IMR-90 (cell line): ENCODE data around the gene FOXP1.

Experiments
- CEBPB ChIP-seq: IDR thresholded peaks from 2 replicates; pipeline ENCODE4 v1.6.1; 2012; ENCODE audit warnings: low read depth, low read length, improper control_type of control experiment
- MAFK ChIP-seq: IDR thresholded peaks from 2 replicates; pipeline ENCODE4 v1.6.1; 2012; ENCODE audit warnings: low read depth, low read length, improper control_type of control experiment
- MAZ ChIP-seq: IDR thresholded peaks from 2 replicates; pipeline ENCODE4 v1.6.1; 2012; ENCODE audit warnings: low read depth, mild to moderate bottlenecking, low read length, improper control_type of control experiment, moderate library complexity, borderline replicate concordance
- MXI1 ChIP-seq: IDR thresholded peaks from 2 replicates; pipeline ENCODE4 v1.6.1; 2012; ENCODE audit warnings: low read depth, mild to moderate bottlenecking, low read length, moderate library complexity, borderline replicate concordance
- POLR2A ChIP-seq: IDR thresholded peaks from 2 replicates; pipeline ENCODE4 v1.6.1; 2012; ENCODE audit warnings: mild to moderate bottlenecking, low read depth, low read length
- RCOR1 ChIP-seq: IDR thresholded peaks from 2 replicates; pipeline ENCODE4 v1.6.1; 2012; ENCODE audit warnings: mild to moderate bottlenecking, low read length, improper control_type of control experiment; ENCODE audit not compliant: insufficient replicate concordance
- RFX5 ChIP-seq: IDR thresholded peaks from 2 replicates; pipeline ENCODE4 v1.8.0; 2012; ENCODE audit warnings: low read depth, mild to moderate bottlenecking, low read length, moderate library complexity
- TF ChIP-seq, protein P1 (sequence below): conservative IDR thresholded peaks from 2 replicates; pipeline ENCODE4 v1.5.1; 2012; ENCODE audit warnings: mild to moderate bottlenecking, low read depth, low read length, improper control_type of control experiment
- TF ChIP-seq, protein P2 (sequence below): fragments of 150-350 bp; IDR thresholded peaks from 2 replicates; pipeline ENCODE4 v1.6.1; 2017; ENCODE audit warnings: mild to moderate bottlenecking, antibody characterized with exemption, low read length, low read depth

DNA sequence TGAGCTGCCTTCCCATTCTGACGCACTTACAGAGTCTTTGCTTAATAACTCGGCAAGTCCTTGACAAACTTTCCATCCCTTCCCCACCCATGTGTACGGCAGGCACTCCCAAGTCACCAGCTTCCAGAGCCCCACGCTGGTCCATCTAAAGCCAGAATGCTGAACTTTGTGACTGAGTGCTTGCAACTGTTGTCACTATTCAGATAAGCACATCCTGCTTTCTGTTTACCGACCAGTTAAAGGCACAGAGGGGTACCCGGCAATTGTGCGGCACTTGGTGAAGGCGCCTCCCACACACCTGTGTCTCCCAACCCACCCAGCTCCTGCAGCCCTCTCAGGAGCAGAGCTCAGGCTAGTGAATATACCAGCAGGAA lies 430.6 kb downstream of the FOXP1 start:
- TF ChIP-seq, protein P1, sequence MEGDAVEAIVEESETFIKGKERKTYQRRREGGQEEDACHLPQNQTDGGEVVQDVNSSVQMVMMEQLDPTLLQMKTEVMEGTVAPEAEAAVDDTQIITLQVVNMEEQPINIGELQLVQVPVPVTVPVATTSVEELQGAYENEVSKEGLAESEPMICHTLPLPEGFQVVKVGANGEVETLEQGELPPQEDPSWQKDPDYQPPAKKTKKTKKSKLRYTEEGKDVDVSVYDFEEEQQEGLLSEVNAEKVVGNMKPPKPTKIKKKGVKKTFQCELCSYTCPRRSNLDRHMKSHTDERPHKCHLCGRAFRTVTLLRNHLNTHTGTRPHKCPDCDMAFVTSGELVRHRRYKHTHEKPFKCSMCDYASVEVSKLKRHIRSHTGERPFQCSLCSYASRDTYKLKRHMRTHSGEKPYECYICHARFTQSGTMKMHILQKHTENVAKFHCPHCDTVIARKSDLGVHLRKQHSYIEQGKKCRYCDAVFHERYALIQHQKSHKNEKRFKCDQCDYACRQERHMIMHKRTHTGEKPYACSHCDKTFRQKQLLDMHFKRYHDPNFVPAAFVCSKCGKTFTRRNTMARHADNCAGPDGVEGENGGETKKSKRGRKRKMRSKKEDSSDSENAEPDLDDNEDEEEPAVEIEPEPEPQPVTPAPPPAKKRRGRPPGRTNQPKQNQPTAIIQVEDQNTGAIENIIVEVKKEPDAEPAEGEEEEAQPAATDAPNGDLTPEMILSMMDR = no peak
- TF ChIP-seq POLR2A = no peak
- no peak for TF ChIP-seq MXI1
- TF ChIP-seq, protein P2, sequence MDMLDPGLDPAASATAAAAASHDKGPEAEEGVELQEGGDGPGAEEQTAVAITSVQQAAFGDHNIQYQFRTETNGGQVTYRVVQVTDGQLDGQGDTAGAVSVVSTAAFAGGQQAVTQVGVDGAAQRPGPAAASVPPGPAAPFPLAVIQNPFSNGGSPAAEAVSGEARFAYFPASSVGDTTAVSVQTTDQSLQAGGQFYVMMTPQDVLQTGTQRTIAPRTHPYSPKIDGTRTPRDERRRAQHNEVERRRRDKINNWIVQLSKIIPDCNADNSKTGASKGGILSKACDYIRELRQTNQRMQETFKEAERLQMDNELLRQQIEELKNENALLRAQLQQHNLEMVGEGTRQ = no peak
- TF ChIP-seq MAFK = no peak
- TF ChIP-seq CEBPB = no peak
- no peak for TF ChIP-seq MAZ
- TF ChIP-seq RCOR1 = no peak
- no peak for TF ChIP-seq RFX5
